Hepatocyte (in vitro differentiated cells): ENCODE measurements around the gene HOXD10. TPM values are rescaled to one million over a fixed set of nuclear protein-coding genes. Genes with fewer than 3 reads are reported as not detected.

Experiments
- DNase-seq: peaks from one replicate; pipeline ENCODE4 v3.0.0-alpha.2; 2016; ENCODE audit warnings: low spot score
- H2AFZ ChIP-seq: fragments of 200-600 bp; sonication (generic); 2 replicates; pipeline ENCODE4 v1.6.0; 2016; ENCODE audit warnings: antibody characterized with exemption, mild to moderate bottlenecking
- H3K27ac ChIP-seq: fragments of 200-600 bp; sonication (generic); 2 replicates; pipeline ENCODE4 v1.5.1; 2016; ENCODE audit warnings: mild to moderate bottlenecking
- H3K27me3 ChIP-seq: fragments of 200-600 bp; sonication (generic); 2 replicates; pipeline ENCODE4 v1.6.1; 2016
- H3K36me3 ChIP-seq: fragments of 200-600 bp; sonication (generic); replicated peaks from 2 replicates; pipeline ENCODE4 v1.5.1; 2016; ENCODE audit warnings: low read depth; ENCODE audit not compliant: insufficient read depth
- H3K4me1 ChIP-seq: fragments of 200-600 bp; sonication (generic); 2 replicates; pipeline ENCODE4 v1.5.1; 2016; ENCODE audit warnings: mild to moderate bottlenecking, moderate library complexity; ENCODE audit not compliant: insufficient read depth
- H3K4me2 ChIP-seq: fragments of 200-600 bp; sonication (generic); 2 replicates; pipeline ENCODE4 v1.6.0; 2016
- H3K4me3 ChIP-seq: fragments of 200-600 bp; sonication (generic); 2 replicates; pipeline ENCODE4 v1.5.1; 2016; ENCODE audit warnings: mild to moderate bottlenecking
- H3K79me2 ChIP-seq: fragments of 200-600 bp; sonication (generic); 2 replicates; pipeline ENCODE4 v1.6.0; 2017; ENCODE audit warnings: mild to moderate bottlenecking
- H3K9me2 ChIP-seq: fragments of 200-600 bp; sonication (generic); replicated peaks from 2 replicates; pipeline ENCODE4 v1.6.0; 2017; ENCODE audit warnings: mild to moderate bottlenecking; ENCODE audit not compliant: insufficient read depth
- H3K9me3 ChIP-seq: fragments of 200-600 bp; sonication (generic); 2 replicates; pipeline ENCODE4 v1.5.1; 2016; ENCODE audit warnings: low read depth, mild to moderate bottlenecking
- H4K20me1 ChIP-seq: fragments of 200-600 bp; sonication (generic); 2 replicates; pipeline ENCODE4 v1.6.0; 2016; ENCODE audit warnings: mild to moderate bottlenecking; ENCODE audit not compliant: insufficient read depth, poor library complexity, severe bottlenecking
- EZH2 ChIP-seq: fragments of 200-600 bp; sonication (generic); IDR thresholded peaks from 2 replicates; pipeline ENCODE4 v1.6.1; 2016; ENCODE audit warnings: antibody characterized with exemption, mild to moderate bottlenecking, borderline replicate concordance
- EZH2phosphoT487 ChIP-seq: fragments of 200-600 bp; sonication (generic); IDR thresholded peaks from one replicate; pipeline ENCODE4 v1.6.1; 2018; ENCODE audit warnings: antibody characterized with exemption, mild to moderate bottlenecking, low read depth, moderate library complexity; ENCODE audit not compliant: unreplicated experiment, severe bottlenecking
- WGBS: methylation state at CpG from one replicate; pipeline ENCODE4 v1.1.6; 2016; ENCODE audit warnings: low lambda C conversion rate; ENCODE audit errors: missing lambda C conversion rate; 5-methylcytosine and 5-hydroxymethylcytosine counted together
- polyA plus RNA-seq: library from polyadenylated mRNA; unstranded; fragments of >200 nt; fragmentation: Nextera tagmentation; extraction: Ambion mirVana; gene quantifications from 2 replicates; pipeline ENCODE4 v1.2.1, GENCODE V29; 2016
- total RNA-seq: library from RNA; depleted of rRNA; stranded (reverse); fragments of >200 nt; gene quantifications from 2 replicates; pipeline ENCODE4 v1.2.3, GENCODE V29; 2014
- TF ChIP-seq, protein P1 (sequence below): fragments of 200-600 bp; sonication (generic); IDR thresholded peaks from 2 replicates; pipeline ENCODE4 v1.5.1; 2016; ENCODE audit warnings: antibody characterized with exemption, mild to moderate bottlenecking; ENCODE audit not compliant: poor library complexity

The HOXD10 gene
- total and polyA plus RNA-seq, 2 experiments from 2014 or later: 5.1 to 8.5 TPM

DNA sequence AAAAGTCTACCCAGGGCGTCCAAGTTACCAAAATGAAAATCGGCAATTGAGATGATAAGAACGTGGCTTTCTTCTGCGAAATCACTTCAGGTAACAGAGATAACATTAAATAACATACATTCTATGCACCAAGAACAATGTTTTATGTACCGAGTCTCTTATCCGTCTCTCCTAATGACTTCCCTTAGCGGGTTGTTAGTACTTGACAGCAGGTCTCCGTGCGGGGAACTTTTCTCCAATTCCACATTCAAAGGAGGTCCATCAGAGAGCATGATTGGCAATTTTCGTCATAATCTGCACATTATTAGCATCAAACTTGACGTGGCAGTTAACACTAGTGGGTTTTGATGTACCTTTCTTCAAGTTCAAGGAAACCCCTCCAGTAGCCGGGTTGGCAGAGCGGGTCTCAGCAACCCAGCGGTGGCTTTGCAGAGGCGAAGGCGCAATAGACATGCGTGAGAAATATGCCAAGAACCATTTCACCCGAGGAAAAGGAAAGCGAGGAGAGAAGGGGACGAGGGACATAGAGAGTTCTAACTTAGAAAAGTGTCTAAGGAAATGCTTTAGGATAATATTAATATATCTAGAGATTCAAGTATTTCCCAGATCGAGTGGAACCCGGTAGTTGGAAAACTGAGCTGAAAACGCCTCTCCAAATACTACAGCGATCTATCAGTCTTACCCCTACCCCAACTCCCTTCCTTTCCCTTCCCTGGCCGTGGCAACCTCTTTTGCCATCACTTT is 37.9 kb upstream of the HOXD10 start:
- Histone ChIP-seq H3K4me2 (peak overlapping the region; percentile 84), H3K27me3 (peaks cover 92% of the 10 kb centered on the region), H3K36me3 (no peaks in the 10 kb centered on the region), H3K9me2 (no peaks in the 10 kb centered on the region), H3K9me3 (no peaks in the 10 kb centered on the region), H3K4me1 (peaks cover 7% of the 10 kb centered on the region), H2AFZ (no peak overlapping the region), H3K4me3 (peak overlapping the region; percentile 35), H3K79me2 (peaks cover 31% of the 10 kb centered on the region), H3K27ac (peak overlapping the region; percentile 93), H4K20me1 (no peaks in the 10 kb centered on the region)
- WGBS: 10% methylated on average over 25 of the region's 25 CpGs
- TF ChIP-seq EZH2 (peak; percentile 54), EZH2phosphoT487 (peak; percentile 51)
- TF ChIP-seq, protein P1, sequence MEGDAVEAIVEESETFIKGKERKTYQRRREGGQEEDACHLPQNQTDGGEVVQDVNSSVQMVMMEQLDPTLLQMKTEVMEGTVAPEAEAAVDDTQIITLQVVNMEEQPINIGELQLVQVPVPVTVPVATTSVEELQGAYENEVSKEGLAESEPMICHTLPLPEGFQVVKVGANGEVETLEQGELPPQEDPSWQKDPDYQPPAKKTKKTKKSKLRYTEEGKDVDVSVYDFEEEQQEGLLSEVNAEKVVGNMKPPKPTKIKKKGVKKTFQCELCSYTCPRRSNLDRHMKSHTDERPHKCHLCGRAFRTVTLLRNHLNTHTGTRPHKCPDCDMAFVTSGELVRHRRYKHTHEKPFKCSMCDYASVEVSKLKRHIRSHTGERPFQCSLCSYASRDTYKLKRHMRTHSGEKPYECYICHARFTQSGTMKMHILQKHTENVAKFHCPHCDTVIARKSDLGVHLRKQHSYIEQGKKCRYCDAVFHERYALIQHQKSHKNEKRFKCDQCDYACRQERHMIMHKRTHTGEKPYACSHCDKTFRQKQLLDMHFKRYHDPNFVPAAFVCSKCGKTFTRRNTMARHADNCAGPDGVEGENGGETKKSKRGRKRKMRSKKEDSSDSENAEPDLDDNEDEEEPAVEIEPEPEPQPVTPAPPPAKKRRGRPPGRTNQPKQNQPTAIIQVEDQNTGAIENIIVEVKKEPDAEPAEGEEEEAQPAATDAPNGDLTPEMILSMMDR: no peak
- no peak for DNase-seq

DNA sequence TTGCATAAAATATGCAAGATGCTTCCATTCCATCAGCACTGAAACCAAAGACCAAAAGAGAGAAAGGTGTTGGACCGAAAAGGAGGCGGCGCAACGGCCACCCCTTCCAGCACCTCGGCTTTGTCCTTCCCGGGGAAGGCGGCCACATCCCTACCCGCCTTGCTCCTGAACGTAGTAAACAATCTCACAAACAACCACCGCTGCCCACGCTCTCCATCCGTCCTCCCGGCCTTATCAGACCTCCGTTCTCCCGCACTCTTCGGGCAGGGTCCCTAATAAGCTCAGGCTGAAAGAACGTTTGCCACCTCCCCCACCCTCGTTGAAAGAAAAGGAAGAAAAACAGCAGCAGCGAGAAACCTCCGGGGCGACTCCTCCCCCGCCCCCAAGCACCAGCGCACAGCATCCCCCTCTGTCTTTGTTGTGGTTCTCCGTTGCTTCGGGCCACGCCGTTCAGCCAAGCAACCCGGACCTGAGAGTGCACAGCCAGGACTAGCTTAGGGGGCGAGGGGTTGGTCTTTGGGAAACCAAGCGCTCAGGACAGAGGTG is 37.2 kb upstream of the HOXD10 start:
- 1% methylated on average over 30 of the region's 30 CpGs for WGBS

DNA sequence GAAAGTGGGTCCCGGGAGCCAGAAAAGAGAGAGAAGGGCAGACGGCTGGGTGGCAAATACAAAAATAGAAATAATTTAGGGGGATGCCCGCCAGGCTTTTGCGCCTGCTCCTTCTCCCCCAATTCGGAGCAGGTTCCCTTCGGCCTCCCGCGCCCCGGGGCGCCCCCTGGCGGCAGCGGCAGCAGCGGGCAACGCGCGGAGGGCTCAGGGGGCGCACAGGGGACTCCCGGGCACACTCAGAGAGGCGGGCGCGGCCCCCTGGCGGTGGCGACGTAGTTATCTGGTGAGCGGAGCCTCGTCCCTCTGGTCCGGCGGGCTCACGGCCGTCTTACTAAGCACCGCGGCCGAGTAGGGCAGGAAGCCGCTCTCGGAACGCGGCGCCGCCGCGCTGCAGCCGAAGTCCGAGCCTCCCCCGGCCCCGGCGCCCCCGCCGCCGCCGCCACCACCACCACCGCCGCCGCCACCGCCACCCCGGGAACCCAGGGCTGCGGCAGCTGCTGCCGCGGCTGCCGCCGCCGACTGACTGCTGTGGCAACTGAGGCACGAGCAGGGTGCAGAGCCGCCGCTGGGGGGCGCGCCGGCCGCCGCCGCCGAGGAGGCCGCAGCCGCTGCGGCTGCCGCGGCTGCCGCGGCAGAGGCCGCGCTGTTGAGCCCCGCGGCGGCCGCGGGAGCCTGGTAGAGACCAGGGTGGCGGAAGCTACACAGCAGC is 36.6 kb upstream of the HOXD10 start:
- H3K27me3 ChIP-seq: peaks cover 92% of the 10 kb centered on the region
- H3K4me3 ChIP-seq: peak overlapping the region; percentile 35
- peak overlapping the region; percentile 50 for H2AFZ ChIP-seq
- no peaks in the 10 kb centered on the region for H4K20me1 ChIP-seq
- TF ChIP-seq, protein P1: peak; percentile 92
- TF ChIP-seq EZH2phosphoT487 (no peak), EZH2 (no peak)
- WGBS: 2% methylated on average over 51 of the region's 86 CpGs
- H3K9me2 ChIP-seq: no peaks in the 10 kb centered on the region
- peak overlapping the region; percentile 84 for H3K4me2 ChIP-seq
- H3K4me1 ChIP-seq: peaks cover 7% of the 10 kb centered on the region
- peak overlapping the region; percentile 93 for H3K27ac ChIP-seq
- no peaks in the 10 kb centered on the region for H3K36me3 ChIP-seq
- no peaks in the 10 kb centered on the region for H3K9me3 ChIP-seq
- H3K79me2 ChIP-seq: peaks cover 36% of the 10 kb centered on the region
- DNase-seq: peak; percentile 90

More for the DNA sequence above, 37.2 kb upstream of the HOXD10 start:
- no peak for DNase-seq
- Histone ChIP-seq H3K36me3 (no peaks in the 10 kb centered on the region), H3K79me2 (peaks cover 36% of the 10 kb centered on the region), H3K4me1 (peaks cover 7% of the 10 kb centered on the region), H2AFZ (peak overlapping the region; percentile 22), H3K4me3 (peak overlapping the region; percentile 35), H3K27ac (peak overlapping the region; percentile 93), H4K20me1 (no peaks in the 10 kb centered on the region), H3K9me2 (no peaks in the 10 kb centered on the region), H3K4me2 (peak overlapping the region; percentile 84), H3K9me3 (no peaks in the 10 kb centered on the region), H3K27me3 (peaks cover 92% of the 10 kb centered on the region)
- no peak for TF ChIP-seq EZH2phosphoT487
- no peak for TF ChIP-seq EZH2
- TF ChIP-seq, protein P1: no peak
